Bone marrow (tissue), 2 donors: ENCODE measurements around the gene NKAIN4.

Source experiments
- DNase-seq, 2 donors: peaks; one replicate each; lab custom pipeline; 2025; lab: John Stamatoyannopoulos, UW

NKAIN4 gene

GRCh38 chr20:63273635-63274380 is 19.5 kb upstream of the NKAIN4 start:
- DNase-seq, result no peak

- DNase-seq, result no peak
Measured at GRCh38 chr20:63273059-63273579, 18.9 kb upstream of the NKAIN4 start.

GRCh38 chr20:63272105-63273058 is 18.1 kb upstream of the NKAIN4 start, which contains the start of gene ARFGAP1:
Gene ARFGAP1 (plus strand): TSS chr20:63272813. CDS start chr20:63275581, 2,768 bp downstream.
- peak; percentile 41 to 65 for DNase-seq

- DNase-seq, result no peak
Measured at GRCh38 chr20:63270606-63271325, 16.5 kb upstream of the NKAIN4 start.

- no peak for DNase-seq
Measured at GRCh38 chr20:63269724-63270123, 15.5 kb upstream of the NKAIN4 start.

- DNase-seq, result no peak
Measured at GRCh38 chr20:63268671-63269439, 14.6 kb upstream of the NKAIN4 start.

- no peak for DNase-seq
Measured at GRCh38 chr20:63268256-63268655, 14.0 kb upstream of the NKAIN4 start.

- DNase-seq, result no peak
Measured at GRCh38 chr20:63267691-63268090, 13.4 kb upstream of the NKAIN4 start.

- no peak for DNase-seq
Measured at GRCh38 chr20:63265891-63266515, 11.7 kb upstream of the NKAIN4 start.

GRCh38 chr20:63264519-63264918 is 10.3 kb upstream of the NKAIN4 start:
- no peak for DNase-seq

GRCh38 chr20:63264000-63264399 is 9.7 kb upstream of the NKAIN4 start:
- no peak for DNase-seq

- no peak for DNase-seq
Measured at GRCh38 chr20:63262836-63263235, 8.6 kb upstream of the NKAIN4 start.

- DNase-seq, result no peak
Measured at GRCh38 chr20:63261795-63262528, 7.7 kb upstream of the NKAIN4 start.

GRCh38 chr20:63261060-63261794 is 7.0 kb upstream of the NKAIN4 start:
- DNase-seq, result no peak

- DNase-seq, result no peak
Measured at GRCh38 chr20:63260521-63260920, 6.3 kb upstream of the NKAIN4 start.

- no peak for DNase-seq
Measured at GRCh38 chr20:63259734-63260460, 5.6 kb upstream of the NKAIN4 start.

GRCh38 chr20:63258781-63259180 is 4.5 kb upstream of the NKAIN4 start:
- DNase-seq, result no peak

- DNase-seq, result no peak
Measured at GRCh38 chr20:63257629-63258028, 3.4 kb upstream of the NKAIN4 start.

GRCh38 chr20:63256954-63257353 is 2.7 kb upstream of the NKAIN4 start:
- DNase-seq, result no peak
